DOHH2 (cell line): Measurements from ENCODE around the gene SGO1.

ENCODE experiments used
- CTCF ChIP-seq: fragments of 200-600 bp; sonication (generic); IDR thresholded peaks from one replicate; pipeline ENCODE4 v1.5.1; 2014; ENCODE audit warnings: antibody characterized with exemption, mild to moderate bottlenecking, low read depth, low read length; ENCODE audit not compliant: poor library complexity, severe bottlenecking
- EZH2phosphoT487 ChIP-seq: fragments of 200-600 bp; sonication (generic); IDR thresholded peaks from 2 replicates; pipeline ENCODE4 v1.6.1; 2017; ENCODE audit warnings: borderline replicate concordance, mild to moderate bottlenecking, antibody characterized with exemption, low read length, moderate library complexity, mixed read lengths

- TF ChIP-seq CTCF (no peak), EZH2phosphoT487 (no peak)
Observed at GRCh38 chr3:20123131-20123652, 62.8 kb downstream of the SGO1 start.
